Measurements from ENCODE around the gene SMIM13.
A peak's percentile ranks its signal among the peaks of the same experiment; 100 is the strongest.
"Not testable (repeated sequence)": the region's sequence is repeated elsewhere in the genome, so short reads cannot be mapped to it uniquely, and the experiment has no call there.

Gene SMIM13

DNA sequence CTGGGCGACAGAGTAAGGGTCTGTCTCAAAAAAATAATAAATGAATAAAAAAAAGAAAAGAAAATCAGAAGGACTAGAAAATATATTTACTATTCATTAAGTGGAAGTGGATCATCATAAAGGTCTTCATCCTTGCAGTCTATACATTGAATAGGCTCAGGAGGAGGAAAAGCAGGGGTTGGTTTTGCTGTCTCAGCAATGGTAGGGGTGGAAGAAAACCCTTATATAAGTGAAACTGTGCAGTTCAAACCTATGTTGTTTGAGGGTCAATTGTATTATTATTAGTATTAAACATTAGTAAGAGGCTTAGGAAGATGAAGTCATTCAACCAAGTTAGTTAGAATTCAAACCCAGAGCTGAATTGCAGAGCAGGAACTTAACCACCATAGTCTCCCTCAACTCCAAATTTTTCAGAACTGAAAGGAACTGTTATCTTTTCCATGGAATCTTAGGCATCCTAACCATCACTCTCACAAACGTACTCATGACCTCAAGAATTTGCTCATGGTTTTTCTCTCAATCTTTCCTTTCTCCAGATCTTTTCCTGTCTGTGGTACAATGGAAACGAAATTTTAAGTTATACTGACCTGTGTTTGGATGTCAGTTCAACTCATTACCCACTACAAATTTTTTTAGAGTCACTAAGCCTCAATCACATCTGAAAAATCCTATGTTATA lies 7.7 kb upstream of the SMIM13 start:
- DNase-seq = no peak

DNA sequence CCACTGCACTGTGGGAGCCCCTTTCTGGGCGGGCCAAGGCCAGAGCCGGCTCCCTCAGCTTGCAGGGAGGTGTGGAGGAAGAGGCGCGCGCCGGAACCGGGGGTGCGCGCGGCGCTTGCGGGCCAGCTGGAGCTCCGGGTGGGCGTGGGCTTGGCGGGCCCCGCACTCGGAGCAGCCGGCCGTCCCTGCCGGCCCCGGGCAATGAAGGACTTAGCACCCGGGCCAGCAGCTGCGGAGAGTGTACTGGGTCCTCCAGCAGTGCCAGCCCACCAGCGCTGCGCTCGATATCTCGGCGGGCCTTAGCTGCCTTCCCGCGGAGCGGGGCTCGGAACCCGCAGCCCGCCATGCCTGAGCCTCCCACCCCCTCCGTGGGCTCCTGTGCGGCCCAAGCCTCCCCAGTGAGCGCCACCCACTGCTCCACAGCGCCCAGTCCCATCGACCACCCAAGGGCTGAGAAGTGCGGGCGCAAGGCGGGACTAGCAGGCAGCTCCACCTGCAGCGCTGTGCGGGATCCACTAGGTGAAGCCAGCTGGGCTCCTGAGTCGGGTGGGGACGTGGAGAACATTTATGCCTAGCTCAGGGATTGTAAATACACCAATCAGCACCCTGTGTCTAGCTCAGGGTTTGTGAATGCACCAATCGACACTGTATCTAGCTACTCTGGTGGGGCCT lies 6.4 kb upstream of the SMIM13 start:
- not testable (repeated sequence) for DNase-seq

GRCh38 chr6:11089695-11090094 lies 3.9 kb upstream of the SMIM13 start:
- DNase-seq = no peak

DNA sequence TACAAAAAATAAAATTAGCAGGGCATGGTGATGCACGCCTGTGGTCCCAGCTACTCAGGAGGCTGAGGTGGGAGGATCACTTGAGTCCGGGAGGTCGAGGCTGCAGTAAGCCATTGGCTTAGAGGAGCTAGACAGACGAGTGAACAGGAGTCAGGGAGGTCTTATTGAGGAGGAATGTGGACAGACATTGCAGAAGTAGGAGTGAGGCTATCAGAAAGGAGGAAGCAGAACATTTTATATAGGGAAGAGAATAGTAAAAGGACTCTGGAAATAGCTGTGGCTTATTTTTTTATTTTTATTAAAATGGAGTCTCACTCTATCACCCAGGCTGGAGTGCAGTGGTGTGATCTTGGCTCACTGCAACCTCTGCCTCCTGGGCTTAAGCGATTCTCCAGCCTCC lies 2.5 kb upstream of the SMIM13 start:
- not testable (repeated sequence) for DNase-seq

- DNase-seq = no peak
Measured at GRCh38 chr6:11092668-11093375, 812 bp upstream of the SMIM13 start.

GRCh38 chr6:11093376-11093625 lies 333 bp upstream of the SMIM13 start:
- DNase-seq = no peak

- peak; percentile 53 for DNase-seq
Measured at GRCh38 chr6:11094411-11094851, 797 bp downstream of the SMIM13 start.

DNA sequence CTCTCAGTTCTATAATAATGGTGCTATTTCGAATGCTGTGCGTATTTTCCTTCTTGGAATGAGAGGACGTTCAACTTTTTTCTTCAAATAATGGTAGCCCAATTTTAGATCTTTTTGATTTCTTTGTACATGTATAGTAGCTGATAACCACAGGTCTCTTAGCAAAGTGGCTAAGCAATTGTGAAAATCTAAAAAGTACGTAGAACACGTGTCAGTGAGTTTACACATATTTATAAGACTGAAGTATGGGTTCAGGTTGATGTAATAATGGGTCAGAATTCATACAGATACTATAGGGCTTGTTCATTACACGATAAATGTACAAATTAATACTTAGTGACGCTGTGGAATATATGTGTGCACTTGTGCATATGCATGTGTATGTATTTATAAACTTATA lies 1.3 kb downstream of the SMIM13 start:
- DNase-seq = no peak

- peak; percentile 17 for DNase-seq
Measured at GRCh38 chr6:11096109-11096508, 2.5 kb downstream of the SMIM13 start.

GRCh38 chr6:11097476-11097875 lies 3.8 kb downstream of the SMIM13 start:
- no peak for DNase-seq

- no peak for DNase-seq
Measured at GRCh38 chr6:11098004-11098403, 4.4 kb downstream of the SMIM13 start.

DNA sequence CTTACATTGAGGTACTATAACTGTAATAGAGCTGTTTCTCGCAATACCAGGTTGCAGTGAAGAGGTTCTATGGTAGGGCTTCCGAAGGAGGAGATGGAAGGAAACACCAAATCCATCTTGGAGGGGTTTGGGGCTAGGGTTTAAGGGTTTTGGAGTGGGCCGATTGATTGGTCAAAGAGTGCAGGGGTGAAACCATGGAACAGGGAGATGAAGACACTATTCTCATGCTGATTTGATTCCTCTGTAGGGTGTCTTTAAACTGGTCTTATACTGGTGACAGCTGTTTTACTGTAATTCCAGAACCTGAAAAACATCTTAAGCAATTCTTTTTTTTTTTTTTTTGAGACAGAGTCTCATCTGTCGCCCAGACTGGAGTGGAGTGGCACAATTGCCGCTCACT lies 7.8 kb downstream of the SMIM13 start:
- no peak for DNase-seq

DNA sequence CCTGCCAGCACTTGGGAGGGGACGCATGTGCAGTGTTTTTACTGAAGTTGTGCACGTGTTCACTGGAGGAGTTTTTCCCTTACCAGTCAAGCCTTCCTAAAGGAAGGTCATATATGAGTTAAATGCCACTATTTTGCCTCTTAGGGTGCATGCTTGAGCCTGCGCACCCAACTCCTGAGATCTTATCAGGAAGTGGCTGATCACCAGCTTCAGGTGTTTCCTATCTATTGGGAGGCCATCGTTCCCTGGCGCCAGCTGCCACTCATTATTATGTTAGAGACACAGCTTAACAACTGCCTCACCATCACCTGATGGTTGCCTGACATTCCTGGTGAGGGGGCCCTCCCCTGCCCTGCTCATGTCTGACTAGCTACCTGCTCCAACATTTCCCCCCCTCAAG lies 9.4 kb downstream of the SMIM13 start:
- no peak for DNase-seq

DNA sequence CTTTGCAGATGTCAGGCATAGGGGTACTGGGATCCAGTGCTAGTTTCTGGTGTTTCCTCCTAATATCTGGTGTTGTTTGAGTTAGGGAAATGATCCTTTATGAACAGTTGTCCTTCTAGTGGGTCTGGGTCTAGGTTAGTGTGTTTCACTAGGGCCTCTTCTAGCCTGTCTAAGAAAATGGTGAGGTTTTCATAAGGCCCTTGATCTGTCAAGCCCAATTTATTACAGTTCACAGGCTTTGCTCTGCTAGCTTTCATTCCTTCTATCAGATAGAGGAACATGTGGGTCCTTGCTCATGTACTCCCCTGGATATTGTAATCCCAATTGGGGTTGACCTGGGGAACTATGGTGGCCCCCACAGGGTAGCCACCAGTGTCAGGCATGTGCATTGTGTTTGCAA lies 15.1 kb downstream of the SMIM13 start:
- no peak for DNase-seq

GRCh38 chr6:11110921-11111768 lies 17.5 kb downstream of the SMIM13 start, which contains the start of gene ERVFRD-1:
ERVFRD-1 (minus strand) TSS chr6:11111725; CDS start chr6:11105310, 6,415 bp downstream.
- DNase-seq = no peak

GRCh38 chr6:11111769-11112437 lies 18.3 kb downstream of the SMIM13 start:
- DNase-seq = peak; percentile 16

DNA sequence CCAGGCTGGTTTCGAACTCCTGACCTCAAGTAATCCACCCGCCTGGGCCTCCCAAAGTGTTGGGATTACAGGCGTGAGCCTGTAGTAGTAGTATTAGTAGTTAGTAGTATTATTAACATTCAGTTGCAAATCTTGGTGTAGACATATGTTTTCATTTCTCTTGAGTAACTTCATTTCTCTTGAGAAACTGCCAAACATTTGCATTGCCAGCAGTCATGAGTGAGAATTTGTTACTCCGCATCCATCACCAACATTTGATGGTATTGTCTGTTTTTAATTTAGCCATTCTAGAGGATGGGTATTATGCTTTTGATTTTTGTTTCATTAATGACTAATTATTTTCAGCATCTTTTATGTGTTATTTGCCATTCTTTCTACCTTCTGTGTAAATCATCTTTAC lies 19.4 kb downstream of the SMIM13 start:
- no peak for DNase-seq

DNA sequence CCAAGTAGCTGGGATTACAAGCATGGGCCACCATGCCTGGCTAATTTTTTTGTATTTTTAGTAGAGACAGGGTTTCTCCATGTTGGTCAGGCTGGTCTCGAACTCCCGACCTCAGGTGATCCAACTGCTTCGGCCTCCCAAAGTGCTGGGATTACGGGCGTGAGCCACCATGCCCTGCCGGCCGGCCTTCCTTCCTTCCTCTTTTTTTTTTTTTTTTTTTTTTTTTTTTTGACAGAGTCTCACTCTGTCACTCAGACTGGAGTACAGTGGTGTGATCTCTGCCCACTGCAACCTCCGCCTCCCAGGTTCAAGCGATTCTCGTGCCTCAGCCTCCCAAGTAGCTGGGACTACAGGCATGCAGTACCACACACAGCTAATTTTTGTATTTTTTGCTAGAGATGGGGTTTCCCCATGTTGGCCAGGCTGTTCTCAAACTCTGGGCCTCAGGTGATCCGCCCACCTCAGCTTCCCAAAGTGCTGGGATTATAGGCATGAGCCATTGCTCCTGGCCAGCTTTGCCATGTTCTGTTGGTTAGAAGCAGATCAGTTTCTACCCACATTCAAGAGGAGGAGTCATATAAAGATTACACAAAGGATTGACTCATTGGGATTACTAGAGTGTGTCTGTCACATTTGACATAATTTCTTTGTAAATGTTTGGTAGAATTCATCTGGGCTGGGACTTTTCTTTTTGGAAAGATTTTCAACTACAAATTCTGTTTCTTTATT lies 22.3 kb downstream of the SMIM13 start:
- DNase-seq = not testable (repeated sequence)

DNA sequence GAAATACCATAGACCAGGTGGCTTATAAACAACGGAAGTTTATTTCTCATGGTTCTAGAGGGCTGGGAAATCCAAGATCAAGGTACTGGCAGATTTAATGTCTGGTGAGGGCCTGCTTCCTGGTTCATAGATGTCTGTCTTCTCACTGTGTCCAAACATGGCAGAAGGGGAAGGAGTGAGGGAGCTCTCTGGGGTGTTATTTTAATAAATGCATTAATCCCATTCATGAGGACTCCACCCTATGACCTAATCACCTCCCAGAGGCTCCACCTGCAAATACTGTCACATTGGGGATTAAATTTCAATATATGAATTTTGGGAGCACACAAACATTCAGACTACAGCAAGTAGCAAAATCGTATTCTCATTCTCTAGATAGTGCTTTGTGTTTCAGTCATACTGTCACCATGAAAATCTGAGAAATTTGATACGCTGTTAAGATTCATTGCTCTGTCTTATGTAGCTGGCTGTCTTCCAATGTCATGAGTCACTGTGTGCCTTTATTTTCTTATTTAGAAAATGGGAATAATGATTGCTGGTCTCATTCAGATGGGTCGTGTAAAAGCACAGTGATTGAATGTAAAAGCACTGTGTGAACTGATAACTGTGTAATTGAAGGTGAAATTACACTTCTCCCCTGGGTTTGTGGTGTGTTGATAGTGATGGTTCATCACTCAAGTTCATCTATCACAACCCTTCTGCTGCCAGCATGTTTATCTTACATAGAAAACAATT lies 26.8 kb downstream of the SMIM13 start:
- no peak for DNase-seq

DNA sequence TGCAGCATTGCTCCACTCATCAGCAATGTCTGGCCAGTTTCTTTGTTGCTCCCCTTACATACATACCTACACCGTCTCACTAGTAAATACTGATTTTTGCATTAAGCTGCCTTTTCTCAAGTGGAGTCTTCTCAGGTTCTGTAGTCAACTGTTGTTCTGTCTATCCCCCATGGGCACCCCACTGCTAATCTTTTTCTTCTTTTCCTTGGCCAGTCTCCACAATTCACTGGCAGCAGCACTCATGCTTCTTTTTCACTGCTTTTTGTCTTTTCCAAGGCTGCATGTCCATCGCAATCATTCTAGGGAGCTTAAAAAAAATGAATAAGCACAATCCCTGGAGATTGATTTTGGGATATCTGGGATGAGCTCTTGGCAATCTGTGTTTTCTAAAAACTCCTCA lies 28.2 kb downstream of the SMIM13 start:
- no peak for DNase-seq

DNA sequence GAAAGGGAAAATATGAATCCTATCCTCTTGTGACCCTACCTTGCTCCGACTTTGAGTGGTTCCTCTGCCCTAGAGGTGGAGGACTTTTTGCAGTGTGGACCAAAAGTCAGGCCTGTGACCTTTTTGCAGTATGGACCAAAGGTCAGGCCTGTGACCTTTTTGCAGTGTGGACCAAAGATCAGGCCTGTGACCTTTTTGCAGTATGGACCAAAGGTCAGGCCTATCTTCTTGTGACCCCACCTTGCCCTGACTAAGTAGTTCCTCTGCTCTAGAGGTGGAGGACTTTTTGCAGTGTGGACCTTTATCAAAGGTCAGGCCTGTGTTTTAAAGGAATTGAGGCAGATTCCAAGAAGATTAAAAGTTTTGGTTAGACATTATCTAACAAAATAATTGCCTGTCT lies 28.7 kb downstream of the SMIM13 start:
- DNase-seq = no peak

All from CD4-positive, alpha-beta T cell treated with Interleukin-6 for 4 hours (primary cell).